Measurements from ENCODE around the gene RMP24.
"Not testable (repeated sequence)": the region's sequence is repeated elsewhere in the genome, so short reads cannot be mapped to it uniquely, and the experiment has no call there.

Gene RMP24

DNA sequence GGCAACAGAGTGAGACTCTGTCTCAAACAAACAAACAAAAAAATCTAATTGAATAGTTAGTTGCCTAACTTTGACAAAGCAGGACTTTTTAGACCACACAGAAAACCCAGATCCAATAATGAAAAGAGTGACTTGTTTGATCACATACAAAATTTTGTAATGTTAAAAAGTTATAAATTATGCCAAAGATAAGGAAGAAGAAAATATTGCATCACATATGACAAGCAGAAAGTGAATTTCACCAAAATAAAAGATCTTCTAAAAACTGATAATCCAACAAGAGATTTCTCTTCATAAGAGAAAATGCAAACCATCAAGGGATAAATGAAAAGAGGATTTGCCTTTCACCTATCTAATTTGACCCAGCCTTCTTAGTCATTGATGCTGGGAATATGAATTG is 2.8 kb upstream of the RMP24 start:
- DNase-seq: no peak

DNA sequence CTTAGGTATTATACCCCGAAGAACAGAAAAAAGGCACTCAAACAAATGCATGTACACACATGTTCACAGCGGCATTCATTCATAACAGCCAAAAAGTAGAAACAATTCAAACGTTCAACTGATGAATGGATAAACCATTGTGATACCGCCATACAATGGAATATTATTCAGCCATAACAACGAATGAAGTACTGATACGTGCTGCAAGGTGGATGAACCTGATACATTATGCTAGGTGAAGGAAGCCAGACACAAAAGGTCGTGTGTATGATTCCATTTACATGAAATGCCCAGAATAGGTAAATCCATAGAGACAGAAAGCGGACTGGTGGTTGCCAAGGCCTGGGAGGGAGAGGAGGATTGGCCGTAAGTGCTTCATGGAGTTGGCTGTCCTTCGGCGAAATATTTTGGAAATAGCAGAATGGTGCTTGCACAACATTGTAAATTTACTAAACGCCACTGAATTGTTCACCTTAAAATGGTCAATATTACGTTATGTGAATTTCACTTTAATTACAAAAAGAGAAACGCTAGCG is 750 bp upstream of the RMP24 start:
- DNase-seq: peak; percentile 47

DNA sequence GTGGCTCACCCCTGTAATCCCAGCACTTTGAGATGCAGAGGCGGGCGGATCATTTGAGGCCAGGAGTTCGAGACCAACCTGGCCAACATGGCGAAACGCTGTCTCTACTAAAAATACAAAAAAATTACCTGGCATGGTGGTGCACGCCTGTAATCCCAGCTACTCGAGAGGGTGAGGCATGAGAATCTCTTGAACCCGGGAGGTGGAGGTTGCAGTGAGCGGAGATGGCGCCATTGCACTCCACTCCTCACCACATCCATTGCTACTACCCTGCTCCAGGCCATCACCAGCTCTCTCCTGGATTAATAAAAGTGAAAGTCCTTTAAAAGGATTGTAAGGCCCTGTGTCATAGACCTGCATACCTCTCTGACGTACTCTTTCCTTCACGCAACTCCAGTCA is 1.2 kb downstream of the RMP24 start:
- DNase-seq: no peak

DNA sequence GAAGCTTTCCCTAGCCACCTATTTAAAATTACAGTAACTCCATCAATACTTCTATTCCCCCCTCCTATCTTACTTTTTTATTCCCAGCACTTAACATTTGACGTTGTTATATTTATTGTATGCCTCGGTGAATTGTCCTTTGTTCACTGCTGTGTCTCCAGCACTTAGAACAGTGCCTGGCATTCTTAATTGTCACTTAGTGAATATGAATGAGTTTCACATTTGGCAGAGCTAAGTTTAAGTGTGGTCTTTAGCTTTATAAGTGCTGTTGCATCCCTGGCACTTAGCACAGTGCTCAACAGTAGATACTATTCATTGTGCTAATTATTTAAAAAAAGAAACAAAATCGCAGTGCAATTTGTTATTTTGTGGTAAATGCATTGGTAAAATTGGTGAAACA is 1.7 kb downstream of the RMP24 start:
- DNase-seq: no peak

DNA sequence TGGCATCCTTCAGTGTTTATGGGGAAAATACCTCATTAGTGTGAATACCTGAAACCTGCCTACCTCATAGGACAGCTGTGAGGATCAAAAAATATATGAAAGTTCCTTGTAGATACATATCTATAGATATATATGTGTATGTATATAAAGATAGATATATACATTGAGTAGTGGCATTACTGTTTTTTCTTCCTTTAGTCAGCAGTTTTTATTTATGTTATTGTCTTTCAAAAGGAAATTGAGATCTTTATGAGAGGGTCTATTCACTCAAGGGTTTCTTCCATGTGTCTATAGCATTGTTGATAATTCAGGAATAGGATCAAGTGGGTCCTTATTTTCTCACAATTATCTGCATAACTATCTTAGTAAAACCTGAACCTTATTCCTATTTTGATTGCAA is 6.6 kb downstream of the RMP24 start:
- no peak for DNase-seq

DNA sequence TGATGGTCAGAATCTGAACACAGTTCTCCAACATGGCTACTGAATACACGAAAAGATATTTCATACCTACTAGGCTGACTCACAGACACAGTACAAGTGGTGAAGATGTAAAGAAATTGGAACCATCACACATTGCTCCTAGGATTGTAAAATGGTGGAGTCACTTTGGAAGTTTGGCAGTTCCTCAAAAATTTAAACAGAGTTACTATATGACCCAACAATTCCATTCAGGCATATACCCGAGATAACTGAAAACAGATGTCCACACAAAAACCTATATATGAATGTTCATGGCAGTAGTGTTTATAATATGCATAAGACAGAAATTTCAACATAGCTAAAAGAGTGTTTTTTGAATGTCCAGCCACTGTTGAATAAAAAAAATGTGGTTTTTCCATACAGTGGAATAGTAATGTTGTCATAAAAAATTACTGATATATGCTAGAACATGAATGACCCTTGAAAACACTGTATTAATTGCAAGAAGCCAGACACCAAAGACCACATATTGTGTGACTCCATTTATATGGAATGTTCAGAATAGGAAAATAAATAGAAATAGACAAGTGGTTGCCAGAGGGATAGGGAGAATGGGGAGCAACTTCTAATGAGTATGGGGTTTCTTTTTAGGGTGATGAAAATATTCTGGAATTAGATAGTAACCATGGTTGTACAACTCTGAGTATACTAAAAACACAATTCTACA is 10.1 kb downstream of the RMP24 start:
- no peak for DNase-seq

DNA sequence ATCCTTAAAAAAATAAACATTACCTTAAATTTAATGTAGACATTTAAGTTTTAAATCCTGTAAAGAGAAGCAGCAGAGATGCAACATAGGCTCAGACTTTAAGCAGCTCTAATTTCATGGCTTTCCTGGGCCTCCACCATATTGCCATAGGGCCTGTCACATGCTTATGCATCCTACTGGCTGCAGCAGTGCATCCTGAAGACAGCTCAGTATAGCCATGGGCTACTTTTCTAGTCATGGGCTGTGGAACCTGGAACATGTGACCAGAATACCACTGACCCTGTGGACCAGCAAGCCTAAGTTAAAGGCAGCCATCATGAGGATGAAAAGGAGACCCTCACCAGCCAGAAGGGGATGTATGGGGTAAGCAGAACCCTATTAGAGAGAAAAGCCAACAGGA is 10.7 kb downstream of the RMP24 start:
- DNase-seq: no peak

DNA sequence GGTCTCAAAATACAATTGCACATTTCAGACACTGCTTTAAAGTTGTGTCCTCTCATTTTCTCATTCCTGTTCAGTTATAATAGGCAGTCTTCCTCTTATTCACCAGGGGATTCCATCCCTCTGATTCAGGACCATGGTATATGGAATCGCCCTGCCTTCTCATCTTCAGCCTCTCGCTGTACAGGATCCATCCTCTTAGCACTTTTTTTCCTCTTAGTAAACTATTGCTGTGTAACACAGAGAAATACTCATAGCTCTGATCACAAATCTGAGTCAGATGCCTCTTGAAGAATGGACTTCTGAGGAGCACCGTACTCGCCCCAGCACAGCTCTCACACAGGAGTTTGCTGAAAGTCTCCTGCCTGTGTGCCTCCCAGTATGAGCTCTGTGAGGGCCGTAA is 11.3 kb downstream of the RMP24 start:
- no peak for DNase-seq

DNA sequence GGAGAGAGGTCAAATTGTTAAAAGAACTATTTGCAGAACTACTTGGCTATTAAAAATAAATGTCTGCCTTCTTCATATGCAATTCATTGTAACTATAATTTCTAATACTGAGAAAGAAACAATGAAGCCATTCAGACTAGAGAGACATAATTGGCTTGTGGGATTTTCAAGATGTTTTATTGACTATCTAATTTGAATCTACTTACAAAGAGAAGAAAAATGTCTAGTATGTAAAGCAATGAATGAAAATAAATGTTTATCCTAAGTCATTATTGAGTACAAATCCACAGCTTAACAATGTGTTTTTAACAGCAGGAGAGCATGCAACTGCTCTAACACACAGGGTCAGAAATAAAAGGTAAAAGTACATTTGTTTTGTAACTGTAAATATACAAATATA is 19.2 kb downstream of the RMP24 start:
- no peak for DNase-seq

DNA sequence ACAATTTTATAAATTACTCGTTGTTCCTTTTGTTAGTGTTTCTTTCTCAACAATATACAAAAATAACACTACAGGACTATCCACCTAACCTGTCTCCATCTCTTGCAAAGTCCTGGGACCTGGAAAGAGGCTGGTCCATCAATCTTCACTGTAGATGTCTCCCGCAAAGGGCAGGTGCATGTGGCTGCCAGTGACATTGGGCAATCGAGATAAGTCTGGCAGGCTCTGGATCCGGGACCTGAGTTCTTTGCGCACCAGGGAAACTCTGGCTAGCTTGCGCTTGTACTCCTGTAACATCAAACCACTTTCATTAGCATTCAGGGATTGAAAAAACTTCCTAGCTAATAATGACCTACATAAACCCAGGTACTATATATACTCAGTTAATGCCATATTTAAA is 20.5 kb downstream of the RMP24 start:
- no peak for DNase-seq

DNA sequence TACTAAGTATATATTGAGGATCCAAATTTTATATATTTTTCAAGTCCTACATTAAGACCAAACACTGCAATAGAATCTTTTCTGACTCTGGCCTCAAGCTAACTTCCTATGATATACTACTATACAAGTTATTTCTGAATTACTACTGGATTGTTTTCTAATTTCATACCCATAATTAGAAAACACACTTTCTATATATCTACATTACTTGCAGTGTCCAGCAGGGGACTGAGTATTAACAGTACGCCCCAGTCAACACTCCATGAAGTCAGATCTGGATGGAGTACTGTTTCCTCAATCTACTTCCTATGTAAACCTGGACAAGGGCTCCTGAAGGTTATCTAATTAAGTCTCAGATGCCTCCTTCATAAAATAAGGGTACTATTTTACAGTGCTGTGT is 26.5 kb downstream of the RMP24 start:
- DNase-seq: no peak

DNA sequence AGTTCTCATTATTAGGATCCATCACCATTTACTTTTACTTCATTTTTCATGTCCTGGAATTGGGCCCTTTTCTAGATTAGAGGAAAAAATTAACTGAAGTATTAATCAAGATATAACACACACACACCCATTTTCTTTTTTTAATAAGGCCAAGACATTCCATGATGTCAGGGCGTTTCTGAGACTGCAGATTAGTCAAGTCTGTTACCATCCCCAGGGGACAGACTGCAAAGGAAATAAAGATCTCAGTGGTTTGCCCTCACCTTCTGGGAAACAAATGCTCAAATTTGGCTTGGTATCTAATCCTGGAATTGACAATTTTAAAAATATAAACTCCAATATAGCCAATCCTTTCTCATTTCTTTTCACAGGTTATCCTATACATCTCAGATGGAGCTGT is 27.4 kb downstream of the RMP24 start:
- DNase-seq: no peak

DNA sequence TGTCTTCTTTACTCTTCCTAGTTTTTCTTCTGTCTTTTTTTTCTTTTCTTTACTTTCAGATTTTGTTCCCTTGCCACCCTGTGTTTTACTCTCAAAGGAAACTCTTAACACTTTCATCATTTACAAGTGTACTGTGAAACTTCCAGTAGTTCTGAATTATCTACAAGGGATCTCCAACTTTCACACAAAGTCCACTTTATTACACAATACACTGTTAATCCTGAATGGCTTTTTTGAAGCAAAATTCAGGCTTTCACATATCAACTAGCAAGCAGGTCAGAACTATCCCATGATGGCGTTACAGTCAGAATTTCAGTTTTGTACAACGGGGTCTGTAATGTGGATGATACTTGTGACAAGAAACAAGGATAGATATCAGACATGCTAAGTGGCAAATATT is 34.5 kb downstream of the RMP24 start:
- DNase-seq: no peak

DNA sequence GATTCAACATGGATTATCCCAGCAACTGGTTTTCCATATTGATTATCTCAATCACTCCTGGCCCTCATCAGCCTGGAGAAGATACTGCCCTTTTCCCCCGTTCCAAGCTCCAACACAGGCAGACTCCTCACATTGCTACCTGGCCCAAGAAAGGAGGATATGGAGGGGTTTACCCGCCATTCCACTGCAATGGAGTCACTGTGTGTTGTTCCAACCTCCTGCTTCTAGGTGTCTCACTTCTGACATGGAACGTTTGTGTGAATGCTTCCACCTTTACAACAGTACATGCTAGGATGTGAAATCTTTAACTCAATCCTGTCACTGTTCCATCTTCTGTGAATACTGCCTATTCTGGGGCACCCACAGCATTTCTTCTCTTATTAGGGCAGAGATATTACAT is 36.7 kb downstream of the RMP24 start:
- DNase-seq: no peak

DNA sequence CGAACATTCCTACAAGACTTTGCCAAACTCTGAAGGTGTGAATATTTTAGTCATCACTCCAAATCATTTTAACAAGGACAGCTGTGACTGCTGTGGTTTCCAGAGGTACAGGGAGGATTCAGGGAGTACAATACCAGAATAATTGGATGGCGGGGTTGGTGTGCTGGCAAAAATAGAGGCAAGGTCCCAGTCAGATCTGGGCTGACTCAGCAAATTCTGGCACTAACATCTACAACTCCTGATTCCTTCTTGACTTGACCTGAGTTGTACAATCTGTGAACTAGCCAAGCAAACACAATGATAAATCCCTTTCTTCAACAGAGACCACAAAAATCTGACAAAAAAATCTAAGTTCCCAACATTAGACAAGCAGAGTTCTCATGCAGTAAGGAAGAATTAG is 40.4 kb downstream of the RMP24 start:
- no peak for DNase-seq

DNA sequence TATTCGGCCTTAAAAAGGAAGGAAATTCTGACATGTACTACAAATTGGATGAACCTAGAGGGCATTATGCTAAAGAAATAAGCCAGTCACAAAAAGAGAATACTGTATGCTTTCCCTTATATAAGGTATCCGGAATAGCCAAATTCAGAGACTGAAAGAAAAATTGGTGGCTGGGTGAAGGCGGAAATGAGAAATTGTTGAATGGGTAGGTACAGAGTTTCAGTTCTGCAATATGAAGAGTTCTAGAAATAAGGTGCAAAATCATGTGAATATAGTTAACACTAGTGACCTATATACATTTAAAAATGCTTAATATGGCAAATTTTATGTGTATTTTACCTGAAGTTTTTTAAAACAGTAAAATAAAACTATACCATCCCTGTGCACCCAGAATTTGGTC is 43.1 kb downstream of the RMP24 start:
- no peak for DNase-seq

DNA sequence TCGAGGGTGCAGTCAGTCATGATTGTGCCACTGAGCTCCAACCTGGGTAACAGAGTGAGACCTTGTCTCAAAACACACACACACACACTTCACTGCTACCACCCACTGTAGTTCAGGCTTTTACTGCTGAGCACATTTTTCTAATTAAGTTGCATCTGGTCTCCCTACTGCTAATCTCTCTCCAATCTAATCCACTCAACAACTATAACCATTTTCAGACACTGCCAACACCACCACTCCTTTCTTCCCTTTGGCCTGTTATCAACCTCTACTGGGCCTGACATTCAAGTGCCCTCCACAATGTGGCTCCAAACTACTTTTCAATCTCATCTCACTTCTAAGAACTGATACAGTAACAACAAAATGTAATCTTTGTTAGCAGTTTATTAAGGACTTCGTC is 44.8 kb downstream of the RMP24 start:
- DNase-seq: no peak

DNA sequence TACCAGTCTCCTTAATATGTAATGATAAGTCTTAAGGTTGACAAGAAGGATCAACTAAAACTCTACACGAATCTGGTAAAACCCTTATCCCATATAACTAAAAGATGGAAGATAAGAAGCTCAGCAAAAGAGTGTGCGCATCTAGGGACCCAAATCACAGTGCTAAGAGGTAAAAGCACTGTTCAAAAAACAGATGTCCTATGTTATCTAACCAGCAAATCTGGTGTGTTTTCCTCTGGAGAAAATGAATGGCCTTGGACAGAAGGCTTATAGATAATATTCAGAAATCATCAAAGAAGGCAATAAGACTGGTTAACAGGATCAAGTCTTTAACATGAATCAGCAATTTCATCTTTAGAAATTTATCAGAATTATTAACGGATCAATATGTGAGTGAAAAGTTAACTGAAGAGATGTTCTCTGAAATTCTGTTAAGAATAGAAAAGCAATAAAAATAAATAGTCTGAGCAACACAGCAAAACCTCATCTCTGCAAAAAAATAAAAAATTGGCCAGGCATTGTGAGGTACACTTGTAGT is 47.8 kb downstream of the RMP24 start:
- no peak for DNase-seq

DNA sequence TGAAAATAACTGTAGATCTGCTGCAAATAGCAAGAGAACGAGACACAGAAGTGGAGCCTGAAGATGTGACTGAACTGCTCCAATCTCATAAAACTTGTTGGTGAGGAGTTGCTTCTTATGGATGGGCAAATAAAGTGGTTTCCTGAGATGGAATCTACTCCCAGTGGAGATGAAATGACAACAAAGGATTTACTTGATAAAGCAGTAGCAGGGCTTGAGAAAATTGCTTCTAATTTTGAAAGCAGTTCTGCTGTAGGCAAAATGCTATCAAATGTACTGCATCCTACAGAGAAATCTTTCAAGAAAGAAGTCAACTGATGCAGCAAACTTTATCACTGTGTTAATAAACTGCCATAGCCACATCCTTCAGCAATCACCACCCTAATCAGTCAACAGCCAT is 50.9 kb downstream of the RMP24 start:
- no peak for DNase-seq

DNA sequence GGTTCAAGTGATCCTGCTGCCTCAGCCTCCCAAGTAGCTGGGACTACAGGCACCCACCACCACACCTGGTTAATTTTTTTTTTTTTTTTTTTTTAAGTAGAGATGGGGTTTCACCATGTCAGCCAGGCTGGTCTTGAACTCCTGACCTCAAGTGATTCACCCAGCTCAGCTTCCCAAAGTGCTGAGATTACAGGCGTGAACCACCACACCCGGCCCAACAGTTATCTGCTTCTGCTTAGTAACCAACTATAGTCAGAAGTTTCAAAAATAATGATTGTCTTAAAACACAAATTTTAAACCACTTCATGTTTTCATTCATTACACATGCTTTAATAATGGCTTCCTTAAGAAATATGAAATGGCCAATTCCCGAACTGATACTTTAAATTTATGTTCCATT is 51.8 kb downstream of the RMP24 start:
- not testable (repeated sequence) for DNase-seq

DNA sequence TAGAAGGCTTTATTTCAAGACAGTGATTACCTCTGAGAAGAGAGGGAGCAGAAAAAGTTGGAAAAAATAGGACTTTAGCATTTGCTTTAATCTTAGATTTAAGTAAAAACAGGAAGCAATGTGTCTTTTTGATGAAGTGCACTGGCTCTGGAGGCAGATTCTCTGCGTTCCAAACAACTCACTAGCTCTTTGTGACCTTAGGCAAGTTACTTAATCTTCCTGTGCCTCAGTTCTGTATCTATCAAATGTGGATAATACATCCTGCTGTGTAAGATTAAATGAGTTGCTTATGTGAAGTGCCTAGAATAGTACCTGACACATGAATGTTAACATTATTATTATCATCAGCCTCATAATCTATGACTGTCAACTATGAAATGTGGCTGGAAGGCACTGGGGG is 52.5 kb downstream of the RMP24 start:
- DNase-seq: no peak

DNA sequence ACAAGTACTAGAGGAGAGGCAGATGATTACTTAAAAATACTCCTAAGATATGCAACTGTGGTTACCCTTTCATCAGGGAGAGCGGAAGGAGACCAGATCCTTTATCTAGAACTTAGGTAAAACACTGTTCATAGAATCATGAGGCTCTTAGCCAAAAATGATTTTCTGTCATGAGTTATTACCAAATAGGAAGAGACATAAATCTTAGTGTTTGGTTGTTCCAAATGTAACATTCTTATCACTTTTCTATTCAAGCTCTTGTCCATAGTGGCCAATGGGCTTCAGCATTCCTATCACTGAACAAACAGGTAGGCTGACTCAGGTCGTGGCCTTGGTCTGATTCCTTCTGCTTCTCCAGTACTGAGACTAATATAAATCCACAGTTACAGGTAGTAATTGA is 56.4 kb downstream of the RMP24 start:
- DNase-seq: no peak
